Stromal cell of bone marrow (primary cell): ENCODE results near the gene CTDP1.

Experiments used
- DNase-seq: peaks from one replicate; pipeline ENCODE4 v3.0.0-alpha.2; 2012; ENCODE audit warnings: low read depth

The CTDP1 gene

DNA sequence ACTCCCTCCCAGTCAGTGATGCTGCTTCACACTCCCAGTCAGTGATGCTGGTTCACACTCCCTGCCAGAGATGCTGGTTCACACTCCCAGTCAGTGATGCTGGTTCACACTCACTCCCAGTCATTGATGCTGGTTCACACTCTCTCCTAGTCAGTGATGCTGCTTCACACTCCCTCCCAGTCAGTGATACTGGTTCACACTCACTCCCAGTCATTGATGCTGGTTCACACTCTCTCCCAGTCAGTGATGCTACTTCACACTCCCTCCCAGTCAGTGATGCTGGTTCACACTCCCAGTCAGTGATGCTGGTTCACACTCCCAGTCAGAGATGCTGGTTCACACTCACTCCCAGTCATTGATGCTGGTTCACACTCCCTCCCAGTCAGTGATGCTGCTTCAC, 83.8 kb downstream of the CTDP1 start:
- no peak for DNase-seq

GRCh38 chr18:79764131-79764530, 84.5 kb downstream of the CTDP1 start:
- DNase-seq: no peak

DNA sequence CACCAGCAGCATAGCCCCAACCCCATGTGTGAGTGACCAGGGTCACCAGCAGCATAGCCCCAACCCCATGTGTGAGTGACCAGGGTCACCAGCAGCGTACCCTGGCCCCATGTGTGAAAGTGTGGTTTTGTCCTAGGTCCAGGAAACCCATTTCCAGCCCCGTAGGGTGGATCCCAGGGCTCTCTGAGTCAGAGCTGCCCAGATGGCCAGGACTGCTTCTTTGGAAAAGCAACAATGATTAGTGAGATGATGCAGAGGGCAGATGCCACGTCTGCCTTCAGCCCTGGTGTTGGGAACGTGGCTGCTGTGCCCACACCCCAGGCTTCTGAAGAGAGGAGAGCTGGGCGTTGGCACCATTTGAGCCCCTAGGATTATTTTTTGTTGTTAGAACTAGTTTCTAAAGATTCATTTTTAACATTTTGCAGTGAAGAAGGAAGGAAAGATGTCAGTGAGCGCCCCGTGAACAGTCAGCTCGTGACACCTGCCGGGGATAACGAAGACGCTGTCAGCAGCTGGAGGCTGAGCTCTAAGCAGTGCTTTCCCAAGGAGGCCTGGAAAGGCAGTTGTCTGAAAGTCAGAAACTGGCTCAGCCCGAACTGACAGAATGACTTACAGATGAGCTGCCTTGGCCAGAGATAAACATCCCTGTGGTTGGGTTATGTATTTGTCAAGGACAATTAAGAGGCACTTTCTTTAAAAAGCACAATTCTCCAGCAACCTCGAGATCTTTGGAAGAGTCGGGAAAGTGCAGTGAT, 86.1 kb downstream of the CTDP1 start:
- DNase-seq: peak; percentile 21

DNA sequence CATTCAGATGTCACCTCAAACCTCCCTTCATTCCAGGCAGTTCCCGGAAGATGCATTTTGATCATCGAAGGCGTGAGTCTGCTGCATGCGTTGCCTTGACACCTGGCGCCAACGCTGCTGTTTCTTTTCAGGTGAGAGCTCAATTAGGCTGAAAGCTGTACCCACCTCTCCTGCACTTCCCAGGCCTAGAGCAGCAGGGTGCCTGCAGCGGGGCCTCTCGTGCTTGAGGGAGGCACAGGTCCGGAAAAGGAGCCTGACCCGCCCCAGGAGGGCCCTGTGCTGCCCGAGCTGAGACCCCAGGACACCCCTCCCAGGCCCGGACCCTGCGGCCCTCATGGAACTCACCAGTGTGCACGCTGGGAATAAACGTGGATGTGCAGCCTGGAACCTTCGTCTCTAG, 86.7 kb downstream of the CTDP1 start:
- DNase-seq: no peak

DNA sequence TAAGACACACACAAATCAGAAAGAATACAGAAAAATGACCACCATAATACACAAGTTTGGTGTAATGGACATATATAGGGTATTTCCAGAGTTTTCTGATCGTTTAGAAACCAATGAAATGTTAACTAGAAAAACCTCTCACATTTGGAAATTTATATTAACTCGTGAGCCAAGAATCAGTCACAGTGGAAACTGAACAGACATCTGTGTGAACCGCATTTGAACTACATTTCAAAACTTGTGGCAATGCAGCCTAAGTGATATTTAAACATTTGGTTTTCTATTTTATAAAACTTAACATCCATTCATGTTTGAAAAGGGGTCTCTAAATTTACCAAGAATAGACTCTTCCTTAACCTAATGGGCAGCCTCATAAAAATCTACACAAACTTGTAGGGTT, 89.1 kb downstream of the CTDP1 start:
- DNase-seq: no peak

GRCh38 chr18:79769698-79770500, 90.3 kb downstream of the CTDP1 start:
- DNase-seq: no peak

DNA sequence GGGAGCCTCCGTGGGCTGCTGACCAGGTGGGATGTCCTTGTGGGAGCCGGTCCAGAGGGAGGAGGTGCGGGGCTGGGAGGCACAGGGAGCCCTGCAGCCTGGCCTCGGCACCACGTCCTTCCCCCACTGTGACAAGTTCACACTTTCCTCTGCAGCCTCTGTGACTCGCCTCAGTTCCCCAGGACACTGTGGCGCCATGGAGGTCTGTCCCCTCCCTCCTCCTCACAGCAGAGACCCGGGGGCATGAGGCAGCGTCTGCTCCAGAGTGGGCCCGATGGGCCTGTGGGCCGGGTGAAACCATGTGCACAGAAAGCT, 90.9 kb downstream of the CTDP1 start:
- DNase-seq: no peak

DNA sequence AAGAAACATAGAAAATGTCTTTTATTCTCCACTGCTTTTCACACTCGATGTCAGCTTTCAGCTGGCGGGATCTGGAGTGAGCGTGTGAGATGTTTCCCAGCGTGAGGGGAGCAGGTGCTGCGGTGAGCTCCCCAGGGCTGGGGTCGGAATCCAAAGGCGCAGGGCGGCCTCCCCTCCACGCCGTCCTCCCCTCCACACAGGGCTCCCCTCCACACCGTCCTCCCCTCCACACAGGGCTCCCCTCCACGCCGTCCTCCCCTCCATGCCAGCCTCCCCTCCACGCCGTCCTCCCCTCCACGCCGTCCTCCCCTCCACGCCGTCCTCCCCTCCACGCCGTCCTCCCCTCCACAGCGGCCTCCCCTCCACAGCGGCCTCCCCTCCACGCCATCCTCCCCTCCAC, 91.2 kb downstream of the CTDP1 start:
- DNase-seq: no peak

- DNase-seq: no peak
Observed at GRCh38 chr18:79771446-79772107, 92.0 kb downstream of the CTDP1 start.

DNA sequence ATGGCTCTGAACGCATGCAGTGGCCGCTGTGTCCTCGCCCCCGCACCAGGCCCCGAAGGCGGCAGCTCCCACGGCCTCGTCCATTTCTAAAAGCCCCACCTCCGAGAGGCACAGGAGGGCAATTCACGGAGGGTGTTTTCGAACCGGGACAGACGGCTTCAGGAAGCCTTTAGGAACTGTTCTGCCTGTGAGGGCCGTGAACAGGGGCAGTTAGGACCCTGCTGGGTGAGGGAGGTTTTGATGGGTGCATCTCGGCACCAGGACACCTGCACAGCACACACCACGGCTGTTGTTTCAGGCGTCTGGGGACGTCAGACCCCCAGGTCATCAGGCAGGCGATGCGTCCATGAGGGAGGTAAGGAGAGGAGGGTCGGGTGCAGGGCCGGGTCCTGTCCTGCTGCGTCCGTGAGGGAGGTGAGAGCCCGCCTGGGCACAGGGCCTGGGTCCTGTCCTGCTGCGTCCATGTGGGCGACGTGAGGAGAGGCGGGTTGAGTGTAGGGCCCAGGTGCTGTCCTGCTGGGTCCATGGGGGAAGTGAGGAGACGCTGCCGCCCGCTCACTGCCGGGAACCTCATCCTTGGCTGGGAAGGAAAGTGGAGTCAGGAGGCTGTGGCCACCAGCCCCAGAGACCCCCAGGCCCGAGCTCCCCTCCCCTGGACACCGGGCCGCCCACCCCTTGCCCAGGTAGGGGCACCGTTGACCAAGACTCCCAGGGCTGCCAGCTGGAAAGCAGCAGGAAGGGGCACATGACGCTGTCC, 92.7 kb downstream of the CTDP1 start:
- no peak for DNase-seq

- DNase-seq: no peak
Observed at GRCh38 chr18:79772865-79773696, 93.5 kb downstream of the CTDP1 start.

DNA sequence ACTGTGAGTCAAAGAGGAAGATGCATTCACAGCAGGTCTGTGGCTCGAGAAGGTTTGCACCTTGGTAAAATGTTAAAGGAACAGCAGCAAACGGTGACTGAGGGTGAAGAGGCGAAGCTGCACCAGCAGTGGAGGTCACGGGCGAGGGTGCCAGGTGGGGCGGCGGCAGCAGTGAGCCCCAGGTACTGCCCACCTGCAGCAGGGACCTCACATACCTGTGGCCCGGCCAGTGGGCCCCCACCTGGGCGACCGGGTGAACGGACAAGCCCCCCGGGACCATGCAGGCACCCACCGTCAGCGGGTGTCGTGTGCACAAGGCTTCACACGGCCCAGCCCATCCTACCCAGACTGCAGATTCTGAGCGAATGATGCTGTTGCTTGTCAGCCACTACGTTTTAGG, 94.5 kb downstream of the CTDP1 start:
- no peak for DNase-seq

DNA sequence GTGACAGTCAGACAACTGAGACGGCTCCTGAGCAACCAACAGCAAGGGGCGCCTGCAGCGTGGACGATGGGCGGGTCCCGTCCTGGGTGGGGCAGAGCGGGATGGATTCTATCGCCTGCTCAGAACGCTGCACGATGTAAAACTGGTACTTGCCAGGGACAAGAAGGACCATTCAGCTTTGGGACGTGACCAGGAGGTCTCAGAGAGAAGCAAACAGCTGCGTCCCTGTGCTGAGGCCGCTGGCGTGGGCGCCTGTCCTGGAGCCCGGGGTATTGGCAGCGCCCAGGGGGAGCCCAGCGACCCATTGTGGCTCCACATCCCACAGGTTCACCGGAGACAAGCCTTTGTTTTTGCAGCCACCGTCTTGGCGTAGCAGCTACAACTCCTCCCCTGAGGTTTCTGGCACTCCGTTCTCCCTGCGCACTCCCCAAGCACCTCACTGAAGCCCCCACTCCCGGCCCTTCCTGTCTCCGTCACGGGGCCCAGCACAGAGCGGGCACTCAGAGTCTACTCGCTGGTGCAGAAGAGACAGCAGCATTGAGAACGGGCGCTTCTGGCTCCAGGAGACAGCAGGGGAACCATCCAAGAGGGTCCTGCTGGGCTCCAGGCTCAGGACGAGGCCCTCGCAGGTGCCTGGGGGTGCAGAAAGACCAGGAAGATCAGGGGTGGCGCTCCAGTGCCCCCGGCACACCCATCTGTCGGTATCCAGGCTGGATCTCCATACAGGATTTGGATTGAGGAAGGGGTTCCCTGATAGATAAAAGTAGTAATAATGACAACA, 96.0 kb downstream of the CTDP1 start:
- DNase-seq: no peak

DNA sequence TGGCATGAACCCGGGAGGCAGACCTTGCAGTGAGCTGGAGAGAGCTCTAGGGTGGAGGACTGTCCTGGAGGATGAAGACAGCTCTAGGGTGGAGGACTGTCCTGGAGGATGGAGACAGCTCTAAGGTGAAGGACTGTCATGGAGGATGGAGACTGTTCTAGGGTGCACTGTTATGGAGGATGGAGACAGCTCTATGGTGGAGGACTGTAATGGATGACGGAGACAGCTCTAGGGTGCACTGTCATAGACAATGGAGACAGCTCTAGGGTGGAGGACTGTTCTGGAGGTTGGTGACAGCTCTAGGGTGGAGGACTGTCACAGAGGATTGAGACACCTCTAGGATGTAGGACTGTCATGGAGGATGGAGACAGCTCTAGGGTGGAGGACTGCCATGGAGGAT, 97.1 kb downstream of the CTDP1 start:
- no peak for DNase-seq

GRCh38 chr18:79778291-79778791, 98.7 kb downstream of the CTDP1 start:
- DNase-seq: no peak

DNA sequence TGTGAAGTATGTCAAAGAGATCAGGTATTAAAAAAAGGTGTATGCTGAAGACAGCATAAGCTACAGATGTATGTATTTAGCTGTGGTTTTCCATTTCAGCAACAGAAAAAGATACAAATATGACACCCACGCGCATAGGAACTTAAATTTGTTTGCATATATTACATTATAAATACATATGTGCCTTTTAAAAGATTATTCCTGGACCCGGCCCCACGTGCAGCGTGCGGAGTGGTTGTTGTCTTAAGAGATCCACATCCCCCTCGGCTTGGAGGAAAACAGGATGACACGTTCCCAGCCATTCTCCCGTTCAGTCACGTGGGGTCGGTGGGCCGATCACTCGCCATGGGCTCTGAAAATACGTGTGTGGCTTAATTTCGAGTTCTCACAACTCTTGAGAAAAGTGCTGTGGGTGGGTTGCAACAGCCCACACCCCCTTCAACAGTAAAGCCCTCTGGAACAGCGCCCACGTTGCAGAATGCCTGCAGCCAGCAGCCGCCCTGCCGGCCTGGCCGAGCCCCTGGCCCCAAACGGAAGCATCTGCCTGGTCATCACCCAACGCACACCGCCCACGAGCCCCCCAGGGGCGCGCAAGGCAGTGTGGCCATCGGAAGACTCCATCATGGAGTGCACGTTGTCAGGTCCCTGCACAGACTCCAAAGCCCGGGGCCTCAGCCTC, 99.6 kb downstream of the CTDP1 start:
- DNase-seq: no peak

DNA sequence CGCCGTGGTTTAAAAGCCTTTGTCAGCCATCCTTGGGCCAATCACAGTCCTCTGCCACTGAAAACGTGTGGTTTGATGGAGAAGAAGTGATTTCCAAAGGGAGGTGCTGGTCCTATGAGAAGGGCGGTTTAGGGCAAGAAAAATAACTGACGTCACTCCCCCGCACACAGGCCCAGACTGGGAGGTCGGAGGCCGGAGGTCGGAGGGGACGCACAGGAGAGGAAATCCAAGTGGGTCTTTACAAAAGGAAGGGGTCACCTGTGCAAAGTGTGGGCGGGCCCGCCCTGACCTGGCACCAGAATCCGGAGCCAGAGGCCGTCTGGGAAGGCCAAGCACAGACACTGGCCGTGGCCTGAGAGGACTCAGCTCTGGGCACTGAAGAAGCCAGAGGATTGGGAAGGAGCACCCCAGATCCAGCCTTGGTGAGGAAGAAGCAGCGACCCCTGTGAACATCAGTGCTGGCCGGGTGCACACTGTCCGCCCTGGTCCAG, 100.1 kb downstream of the CTDP1 start:
- no peak for DNase-seq

DNA sequence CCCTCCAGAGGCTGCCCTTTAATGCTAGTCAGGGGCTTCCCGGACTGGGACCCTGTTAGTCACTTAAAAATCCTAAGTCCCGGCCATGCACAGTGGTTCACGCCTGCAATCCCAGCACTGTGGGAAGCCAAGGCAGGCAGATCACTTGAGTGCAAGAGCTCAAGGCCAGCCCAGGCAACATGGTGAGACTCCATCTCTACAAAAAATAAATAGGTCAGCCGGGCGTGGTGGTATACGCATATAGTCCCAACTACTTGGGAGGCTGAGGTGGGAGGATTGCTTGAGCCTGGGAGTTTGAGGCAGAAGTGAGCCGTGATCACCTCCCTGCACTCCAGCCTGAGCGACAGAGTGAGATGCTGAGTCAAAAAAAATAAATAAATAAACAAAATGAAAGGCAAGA, 100.9 kb downstream of the CTDP1 start:
- DNase-seq: no peak

DNA sequence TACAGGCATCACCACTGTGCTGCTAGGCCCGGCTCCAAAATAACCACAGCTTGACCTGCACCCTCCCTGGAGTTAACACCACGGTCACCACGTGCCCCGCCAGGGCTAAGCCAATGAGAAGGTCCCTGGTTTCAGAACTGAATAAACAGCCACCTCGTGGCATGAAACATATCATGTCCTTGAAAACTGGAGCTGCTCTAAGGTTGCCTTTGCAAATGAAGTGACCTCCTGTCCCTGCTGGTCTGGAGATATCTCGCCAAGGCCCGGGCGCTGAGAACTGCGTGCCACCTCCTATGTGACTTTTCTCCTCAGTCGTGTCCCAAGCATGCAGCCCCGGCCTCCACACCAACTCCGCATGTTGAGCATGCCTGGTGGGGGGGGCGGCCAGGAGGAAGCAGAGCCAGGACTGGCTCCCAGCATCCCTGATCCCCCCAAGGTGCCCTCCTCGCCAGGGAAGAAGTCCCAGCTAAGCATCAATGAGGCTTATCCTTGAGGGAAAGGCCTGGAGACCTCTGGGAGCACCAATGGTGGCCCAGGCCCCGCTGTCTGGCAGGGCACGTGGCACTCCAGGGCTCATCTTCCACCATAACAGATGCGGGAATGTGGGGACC, 101.8 kb downstream of the CTDP1 start:
- DNase-seq: no peak
